Chondrocyte (in vitro differentiated cells): ENCODE measurements around the gene DPP8. TPM values are rescaled to one million over a fixed set of nuclear protein-coding genes. Genes with fewer than 3 reads are reported as not detected.

ENCODE experiments used
- DNase-seq: peaks from one replicate; pipeline ENCODE4 v3.0.0; 2021; ENCODE audit warnings: mixed read lengths, low spot score
- H3K27ac Mint-ChIP-seq: one replicate; pipeline ENCODE4 v1.8.0; 2021; ENCODE audit warnings: mild to moderate bottlenecking, moderate library complexity, mixed read lengths; ENCODE audit not compliant: unreplicated experiment
- H3K27me3 Mint-ChIP-seq: 2 replicates; pipeline ENCODE4 v1.8.0; 2021; ENCODE audit warnings: low read depth, mixed read lengths
- H3K36me3 Mint-ChIP-seq: 2 replicates; pipeline ENCODE4 v1.8.0; 2021; ENCODE audit warnings: low read depth, mixed read lengths
- H3K4me1 Mint-ChIP-seq: 2 replicates; pipeline ENCODE4 v1.8.0; 2021; ENCODE audit warnings: low read depth, mild to moderate bottlenecking, mixed read lengths
- H3K4me3 Mint-ChIP-seq: one replicate; pipeline ENCODE4 v1.8.0; 2021; ENCODE audit warnings: mild to moderate bottlenecking, moderate library complexity, mixed read lengths; ENCODE audit not compliant: unreplicated experiment
- H3K9me3 Mint-ChIP-seq: 2 replicates; pipeline ENCODE4 v1.8.0; 2021; ENCODE audit warnings: low read depth, mixed read lengths
- CTCF ChIP-seq: fragments of 200-600 bp; sonication (generic); IDR thresholded peaks from 2 replicates; pipeline ENCODE4 v1.5.0; 2021; ENCODE audit warnings: antibody characterized with exemption, mild to moderate bottlenecking, moderate library complexity
- total RNA-seq: library from RNA; stranded (reverse); gene quantifications from 3 replicates; pipeline ENCODE4 v1.2.1, GENCODE V29; 2021

Gene DPP8
- total RNA-seq, 1 donor from 2014 or later = 31.3 TPM

DNA sequence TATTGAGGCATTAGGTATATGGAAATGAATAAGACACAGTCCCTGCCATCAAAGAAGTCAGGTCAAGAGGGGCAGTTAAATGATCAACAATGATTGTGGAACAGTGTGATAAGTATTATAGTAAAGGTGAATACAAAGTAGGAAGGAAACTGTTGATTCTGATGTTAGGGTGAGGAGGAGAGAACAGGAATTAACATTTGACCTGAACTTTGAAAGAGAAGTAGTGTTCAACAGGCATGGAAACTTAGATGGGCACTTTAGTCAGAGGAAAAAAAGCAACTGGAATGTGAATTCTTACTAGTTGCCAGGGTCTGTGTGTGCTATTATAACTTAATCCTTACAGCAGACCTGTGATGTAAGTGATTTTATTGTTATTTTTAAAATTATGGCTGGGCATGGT, 30.4 kb upstream of the DPP8 start:
- Mint-ChIP-seq H3K27ac (peak overlapping the region; percentile 3), H3K36me3 (no peaks in the 10 kb centered on the region), H3K4me1 (peaks cover 24% of the 10 kb centered on the region), H3K27me3 (no peaks in the 10 kb centered on the region), H3K9me3 (no peaks in the 10 kb centered on the region), H3K4me3 (no peak overlapping the region)
- no peak for DNase-seq
- TF ChIP-seq CTCF = no peak

DNA sequence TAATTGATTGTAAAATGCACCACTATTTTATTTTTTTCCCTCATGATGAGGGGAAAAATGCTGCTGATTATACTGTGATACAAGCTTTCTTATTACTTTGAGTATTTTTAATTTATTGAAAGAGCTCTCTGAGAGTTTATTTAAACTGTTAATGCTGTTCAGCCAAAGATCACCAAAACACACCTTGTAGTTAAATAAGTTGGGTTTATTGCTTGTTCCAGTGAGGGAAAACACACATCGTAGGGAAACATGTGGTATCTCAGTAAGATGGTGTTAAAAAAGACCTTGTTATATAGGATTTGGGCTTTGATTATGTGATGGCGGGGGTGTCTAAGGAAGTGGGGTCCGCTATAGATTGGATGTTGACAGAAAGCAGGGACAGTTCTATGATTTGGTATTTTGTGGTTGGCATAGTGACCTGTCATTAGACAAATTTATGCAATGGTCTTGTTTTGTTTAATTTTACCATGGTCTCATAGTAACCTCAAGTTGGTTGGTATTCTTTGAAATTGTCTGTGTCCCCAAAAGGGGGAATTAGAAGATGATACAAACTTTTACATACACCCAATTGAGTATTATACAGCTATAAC, 23.8 kb upstream of the DPP8 start:
- no peak for DNase-seq
- no peak for TF ChIP-seq CTCF
- Mint-ChIP-seq H3K4me1 (peaks cover 11% of the 10 kb centered on the region), H3K9me3 (no peaks in the 10 kb centered on the region), H3K27ac (no peak overlapping the region), H3K27me3 (no peaks in the 10 kb centered on the region), H3K4me3 (no peak overlapping the region), H3K36me3 (no peaks in the 10 kb centered on the region)

DNA sequence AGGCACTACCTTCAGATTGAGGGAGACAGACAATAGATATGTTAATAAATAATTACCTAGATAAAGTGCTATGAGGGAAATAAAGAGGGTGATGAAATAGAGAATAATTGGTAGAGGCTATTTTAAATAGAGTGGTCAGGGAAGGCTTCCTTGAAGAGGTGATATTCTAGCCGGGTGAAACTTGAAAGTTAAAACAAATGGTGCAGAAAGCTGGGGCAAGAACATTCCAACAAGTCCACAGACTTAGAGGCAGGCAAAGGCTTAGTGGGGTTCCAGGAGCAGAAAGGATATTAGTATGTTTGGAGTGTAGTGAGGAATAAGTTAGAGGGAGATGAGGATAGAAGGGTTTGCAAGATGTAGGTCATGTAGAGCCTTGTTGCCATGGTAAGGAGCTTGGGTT, 22.8 kb upstream of the DPP8 start:
- Mint-ChIP-seq H3K27me3 (no peaks in the 10 kb centered on the region), H3K4me3 (no peak overlapping the region), H3K27ac (no peak overlapping the region), H3K9me3 (no peaks in the 10 kb centered on the region), H3K4me1 (peaks cover 13% of the 10 kb centered on the region), H3K36me3 (no peaks in the 10 kb centered on the region)
- no peak for TF ChIP-seq CTCF
- DNase-seq = no peak

- no peak for TF ChIP-seq CTCF
Measured at GRCh38 chr15:65535192-65535591, 17.7 kb upstream of the DPP8 start.

GRCh38 chr15:65533057-65533756, 15.7 kb upstream of the DPP8 start:
- Mint-ChIP-seq H3K36me3 (no peaks in the 10 kb centered on the region), H3K27me3 (no peaks in the 10 kb centered on the region), H3K4me1 (peaks cover 48% of the 10 kb centered on the region), H3K27ac (peak overlapping the region; percentile 64), H3K9me3 (no peaks in the 10 kb centered on the region), H3K4me3 (no peak overlapping the region)
- no peak for TF ChIP-seq CTCF
- DNase-seq = no peak

More at GRCh38 chr15:65535192-65535591, 17.7 kb upstream of the DPP8 start:
- H3K9me3 Mint-ChIP-seq = no peaks in the 10 kb centered on the region
- DNase-seq = no peak
- H3K36me3 Mint-ChIP-seq = no peaks in the 10 kb centered on the region
- no peaks in the 10 kb centered on the region for H3K27me3 Mint-ChIP-seq
- peaks cover 47% of the 10 kb centered on the region for H3K4me1 Mint-ChIP-seq
- H3K4me3 Mint-ChIP-seq = no peak overlapping the region
- H3K27ac Mint-ChIP-seq = no peak overlapping the region
